A549 (cell line): Measurements from ENCODE around the gene RPGR. TPM values are rescaled to one million over a fixed set of nuclear protein-coding genes. Genes with fewer than 3 reads are reported as not detected.

Experiments
- ATAC-seq, 2 experiments: fragments of 200-7000 bp in 1 of 2; fragments of >200 bp in 1 of 2; cut with Nextera tagmentation in 1 of 2; cut with Tn5 transposase in 1 of 2; 3 replicates each; pipeline versions ENCODE4 v1.8.0 to v1.9.1; 2018 to 2020; ENCODE audit warnings: mild to moderate bottlenecking in 1 of 2, moderate library complexity in 1 of 2
- CTCF ChIA-PET: fragments of 300-600 bp; sonication (Branson Sonifier 250); formaldehyde crosslinking; extraction: SDS; loops from one replicate; lab custom pipeline; 2021; ENCODE audit warnings: antibody characterized with exemption, inconsistent platforms; lab: Yijun Ruan, JAX
- POLR2A ChIA-PET: fragments of 350-600 bp; formaldehyde crosslinking; extraction: SDS; loops from one replicate; lab custom pipeline; 2021; ENCODE audit warnings: antibody characterized with exemption, inconsistent platforms; lab: Yijun Ruan, JAX
- DNase-seq, 2 experiments: peaks; one replicate each; pipeline versions ENCODE4 v3.0.0 to v3.0.0-alpha.2; 2011 to 2016; ENCODE audit warnings: low read depth in 1 of 2, low spot score in 1 of 2
- FAIRE-seq: peaks from 2 replicates; lab custom pipeline; 2011; peaks lifted over from hg19 to GRCh38; lab: Jason Lieb, UNC
- H3K27ac ChIP-seq, 2 experiments: fragments of >200 bp; sonication (Bioruptor Twin); formaldehyde crosslinking; 3 replicates each; pipeline ENCODE4 v1.5.1; 2016 to 2017
- H3K4me1 ChIP-seq: fragments of >200 bp; sonication (Bioruptor Twin); formaldehyde crosslinking; 3 replicates; pipeline ENCODE4 v1.6.1; 2016
- H3K4me2 ChIP-seq: fragments of >200 bp; sonication (Bioruptor Twin); formaldehyde crosslinking; 3 replicates; pipeline ENCODE4 v1.6.1; 2016
- H3K4me3 ChIP-seq: fragments of >200 bp; sonication (Bioruptor Twin); formaldehyde crosslinking; 3 replicates; pipeline ENCODE4 v1.5.1; 2016
- H3K9me3 ChIP-seq: fragments of >200 bp; sonication (Bioruptor Twin); formaldehyde crosslinking; 3 replicates; pipeline ENCODE4 v1.6.1; 2016
- ATOH8 ChIP-seq: fragments of 250-450 bp; sonication (Bioruptor Pico); IDR thresholded peaks from 2 replicates; pipeline ENCODE4 v1.5.0; 2020; ENCODE audit warnings: low read depth, mild to moderate bottlenecking, moderate library complexity
- CBX2 ChIP-seq: fragments of 200-600 bp; sonication (generic); IDR thresholded peaks from 2 replicates; pipeline ENCODE4 v1.6.1; 2016; ENCODE audit warnings: low read depth, mild to moderate bottlenecking, borderline replicate concordance
- CEBPB ChIP-seq, 2 experiments: fragments of >200 bp in 1 of 2; sonication (Bioruptor Twin) in 1 of 2; formaldehyde crosslinking in 1 of 2; IDR thresholded peaks; 2 replicates each; pipeline ENCODE4 v1.6.1; 2012 to 2016
- CHD2 ChIP-seq: fragments of 150-350 bp; IDR thresholded peaks from 2 replicates; pipeline ENCODE4 v1.6.1; 2014; ENCODE audit warnings: low read length; ENCODE audit not compliant: partially characterized antibody
- CHD4 ChIP-seq: fragments of 200-600 bp; sonication (generic); IDR thresholded peaks from 2 replicates; pipeline ENCODE4 v1.6.1; 2016; ENCODE audit warnings: antibody characterized with exemption, mild to moderate bottlenecking, borderline replicate concordance
- EHF ChIP-seq: fragments of 250-450 bp; sonication (Bioruptor Pico); IDR thresholded peaks from 2 replicates; pipeline ENCODE4 v1.5.0; 2020; ENCODE audit warnings: mild to moderate bottlenecking
- EP300 ChIP-seq, 2 experiments: fragments of >200 bp; sonication (Bioruptor Twin); formaldehyde crosslinking; IDR thresholded peaks; 2 replicates in 1 of 2; 3 replicates in 1 of 2; pipeline ENCODE4 v1.6.1; 2016 to 2017
- FOSB ChIP-seq: fragments of 250-450 bp; sonication (Bioruptor Pico); IDR thresholded peaks from 2 replicates; pipeline ENCODE4 v1.5.0; 2020; ENCODE audit warnings: mild to moderate bottlenecking, moderate library complexity
- FOSL2 ChIP-seq, 2 experiments: fragments of 450-650 bp in 1 of 2; fragments of >200 bp in 1 of 2; sonication (Bioruptor Twin) in 1 of 2; formaldehyde crosslinking; IDR thresholded peaks; 2 replicates each; pipeline versions ENCODE4 v1.5.0 to v1.6.1; 2016 to 2020; ENCODE audit warnings: mild to moderate bottlenecking in 1 of 2, moderate library complexity in 1 of 2
- FOXS1 ChIP-seq: fragments of 250-450 bp; sonication (Bioruptor Pico); IDR thresholded peaks from 2 replicates; pipeline ENCODE4 v1.5.0; 2020; ENCODE audit warnings: mild to moderate bottlenecking, moderate library complexity
- HOXA7 ChIP-seq: fragments of 250-450 bp; sonication (Bioruptor Pico); IDR thresholded peaks from 2 replicates; pipeline ENCODE4 v1.5.0; 2020; ENCODE audit warnings: mild to moderate bottlenecking, moderate library complexity
- HOXB13 ChIP-seq: fragments of 250-450 bp; sonication (Bioruptor Pico); IDR thresholded peaks from 2 replicates; pipeline ENCODE4 v1.5.0; 2020; ENCODE audit warnings: low read depth, mild to moderate bottlenecking, moderate library complexity
- HOXB5 ChIP-seq: fragments of 250-450 bp; sonication (Bioruptor Pico); IDR thresholded peaks from 2 replicates; pipeline ENCODE4 v1.5.0; 2020; ENCODE audit warnings: mild to moderate bottlenecking, moderate library complexity
- KDM1A ChIP-seq: fragments of 200-600 bp; sonication (generic); IDR thresholded peaks from 2 replicates; pipeline ENCODE4 v1.6.1; 2016; ENCODE audit warnings: low read depth, mild to moderate bottlenecking
- MAX ChIP-seq: IDR thresholded peaks from 2 replicates; pipeline ENCODE4 v1.6.1; 2012
- MYC ChIP-seq: IDR thresholded peaks from 2 replicates; pipeline ENCODE4 v1.6.1; 2012; ENCODE audit warnings: mild to moderate bottlenecking, inconsistent platforms, low read length, improper control_type of control experiment, borderline replicate concordance
- NFE2L2 ChIP-seq: fragments of 150-350 bp; conservative IDR thresholded peaks from 2 replicates; pipeline ENCODE4 v1.6.1; 2014; ENCODE audit warnings: low read length
- NPAS2 ChIP-seq: fragments of 250-450 bp; sonication (Bioruptor Pico); IDR thresholded peaks from 2 replicates; pipeline ENCODE4 v1.8.0; 2022; ENCODE audit warnings: mild to moderate bottlenecking, moderate library complexity, borderline replicate concordance
- NR3C1 ChIP-seq: fragments of >200 bp; sonication (Bioruptor Twin); formaldehyde crosslinking; IDR thresholded peaks from 3 replicates; pipeline ENCODE4 v1.6.1; 2017
- POLR2A ChIP-seq: IDR thresholded peaks from 2 replicates; pipeline ENCODE4 v1.6.1; 2012; ENCODE audit warnings: mild to moderate bottlenecking, low read length
- POLR2AphosphoS2 ChIP-seq: conservative IDR thresholded peaks from 2 replicates; pipeline ENCODE4 v1.6.1; 2012; ENCODE audit warnings: low read length, improper control_type of control experiment, inconsistent platforms
- RCOR1 ChIP-seq: fragments of 150-350 bp; IDR thresholded peaks from 2 replicates; pipeline ENCODE4 v1.6.1; 2014; ENCODE audit warnings: antibody characterized with exemption, low read length, low read depth
- TFCP2L1 ChIP-seq: fragments of 250-450 bp; sonication (Bioruptor Pico); IDR thresholded peaks from 2 replicates; pipeline ENCODE4 v1.5.0; 2021; ENCODE audit warnings: mild to moderate bottlenecking
- ZC3H11A ChIP-seq: fragments of 450-650 bp; IDR thresholded peaks from 2 replicates; pipeline ENCODE4 v1.6.1; 2014; ENCODE audit warnings: antibody characterized with exemption, mild to moderate bottlenecking
- ZFP36 ChIP-seq: fragments of 450-650 bp; IDR thresholded peaks from 2 replicates; pipeline ENCODE4 v1.6.1; 2014; ENCODE audit warnings: borderline replicate concordance; ENCODE audit not compliant: partially characterized antibody
- ZSCAN20 ChIP-seq: fragments of 250-450 bp; sonication (Bioruptor Pico); IDR thresholded peaks from 2 replicates; pipeline ENCODE4 v1.8.0; 2022; ENCODE audit warnings: mild to moderate bottlenecking, moderate library complexity
- WGBS: methylation state at CpG from one replicate; pipeline ENCODE4 v1.1.6; 2017; ENCODE audit errors: missing lambda C conversion rate; 5-methylcytosine and 5-hydroxymethylcytosine counted together
- polyA plus RNA-seq, 4 experiments: library from polyadenylated mRNA; depleted of rRNA in 3 of 4; stranded (reverse); fragments of >200 nt; fragmentation: RNase III in 1 of 4; extraction: RNeasy Plus Mini Kit Qiagen cat#74134 plus additional on column Dnase treatment in 1 of 4; gene quantifications; 2 replicates in 3 of 4; 3 replicates in 1 of 4; pipeline ENCODE4 v1.2.3, GENCODE V29; 2011 to 2017

The RPGR gene
- polyA plus RNA-seq, 2 of the 4 experiments (the other 2 are of a cell fraction) = 8.1 to 10.5 TPM

GRCh38 chrX:38315186-38315585 is 12.1 kb downstream of the RPGR start:
- 96% methylated on average over 7 of the region's 7 CpGs for WGBS
- POLR2A ChIA-PET = no interaction called here
- no peak for ATAC-seq

GRCh38 chrX:38313190-38313589 is 14.1 kb downstream of the RPGR start:
- no peak for DNase-seq
- Histone ChIP-seq H3K4me1 (peaks cover 15% of the 10 kb centered on the region), H3K4me3 (no peak overlapping the region), H3K9me3 (no peaks in the 10 kb centered on the region), H3K27ac (no peak overlapping the region), H3K4me2 (0 out of 3 replicates have a peak overlapping the region, but pooled peaks have one; percentile 29)
- 71% methylated on average over 4 of the region's 4 CpGs for WGBS
- TF ChIP-seq TFCP2L1 (CRISPR knock-in tag) (no peak), EP300 (IDR thresholded peaks at IDR 0.05) (no peak), NPAS2 (CRISPR knock-in tag) (no peak), ZC3H11A (no peak), ZSCAN20 (CRISPR knock-in tag) (no peak), HOXA7 (CRISPR knock-in tag) (no peak), RCOR1 (no peak), FOSB (CRISPR knock-in tag) (no peak), FOXS1 (CRISPR knock-in tag) (no peak), MYC (no peak)
- ChIA-PET POLR2A (no interaction called here), CTCF (interaction anchor here (1.3 kb wide), 1 partner anchor 14 kb away, joined by 3 read pairs; the partner anchor contains the start of gene RPGR)
- peak; percentile 61 for FAIRE-seq
- peak; percentile 41 to 54; a peak in 3 of 6 replicates for ATAC-seq

More at GRCh38 chrX:38315186-38315585, 12.1 kb downstream of the RPGR start:
- TF ChIP-seq MAX = no peak
- no peak for TF ChIP-seq HOXB5 (CRISPR knock-in tag)
- TF ChIP-seq ATOH8 = no peak
- no peak for TF ChIP-seq ZFP36
- no peak for TF ChIP-seq CEBPB (IDR thresholded peaks at IDR 0.05)
- no peak for TF ChIP-seq EHF
- no peak for TF ChIP-seq CHD4
- TF ChIP-seq ZC3H11A = no peak
- TF ChIP-seq CHD2 = no peak
- H3K9me3 ChIP-seq = no peaks in the 10 kb centered on the region
- no peak overlapping the region for H3K27ac ChIP-seq
- H3K4me1 ChIP-seq = peaks cover 15% of the 10 kb centered on the region
- CTCF ChIA-PET = no interaction called here
- no peak overlapping the region for H3K4me2 ChIP-seq
- no peak overlapping the region for H3K4me3 ChIP-seq
- FAIRE-seq = peak; percentile 43
- no peak for DNase-seq

GRCh38 chrX:38312436-38312835 is 14.9 kb downstream of the RPGR start:
- no peak overlapping the region for H3K4me3 ChIP-seq
- 46% methylated on average over 4 of the region's 4 CpGs for WGBS
- H3K4me2 ChIP-seq = peak overlapping the region; percentile 29; the same call in 2 of the 3 replicates
- H3K27ac ChIP-seq = 0 out of 6 replicates have a peak overlapping the region, but pooled peaks of 1 of the 2 experiments have one; percentile 26
- ATAC-seq = peak; percentile 75 to 80
- peak in 1 of 2 experiments; percentile 40 for DNase-seq
- H3K4me1 ChIP-seq = peaks cover 15% of the 10 kb centered on the region
- FAIRE-seq = no peak
- no peaks in the 10 kb centered on the region for H3K9me3 ChIP-seq
- TF ChIP-seq NFE2L2 (no peak), POLR2A (no peak), FOSL2 (IDR thresholded peaks at IDR 0.05) (no peak), FOSL2 (CRISPR knock-in tag; IDR thresholded peaks at IDR 0.05) (peak; percentile 31; the same call in 1 of the 2 replicates)
- ChIA-PET POLR2A (interaction anchor here (0.9 kb wide), 1 partner anchor 14 kb away, joined by 4 read pairs; no protein-coding TSS in a partner anchor), CTCF (interaction anchor here (1.3 kb wide), 1 partner anchor 15 kb away, joined by 3 read pairs; the partner anchor contains the start of gene RPGR)

- Histone ChIP-seq H3K4me3 (no peak overlapping the region), H3K9me3 (no peaks in the 10 kb centered on the region), H3K27ac (no peak overlapping the region), H3K4me1 (peaks cover 15% of the 10 kb centered on the region), H3K4me2 (no peak overlapping the region)
- no peak; a peak in 1 of 6 replicates for ATAC-seq
- CTCF ChIA-PET = interaction anchor here (1.3 kb wide), 1 partner anchor 15 kb away, joined by 3 read pairs; the partner anchor contains the start of gene RPGR
- FAIRE-seq = no peak
- no peak for DNase-seq
- 82% methylated on average over 2 of the region's 2 CpGs for WGBS
- TF ChIP-seq KDM1A = no peak
- TF ChIP-seq NR3C1 = no peak
- TF ChIP-seq HOXB13 (CRISPR knock-in tag) = no peak
- no peak for TF ChIP-seq CBX2
- TF ChIP-seq HOXB5 (CRISPR knock-in tag) = no peak
- no peak for TF ChIP-seq POLR2AphosphoS2
- TF ChIP-seq MYC = no peak
- POLR2A ChIA-PET = interaction anchor here (0.9 kb wide), 1 partner anchor 15 kb away, joined by 4 read pairs; no protein-coding TSS in a partner anchor
These were observed 15.6 kb downstream of the RPGR start for GRCh38 chrX:38311743-38312142.
